Measurements from ENCODE around the gene LRRC42.

- TF ChIP-seq, protein P1, sequence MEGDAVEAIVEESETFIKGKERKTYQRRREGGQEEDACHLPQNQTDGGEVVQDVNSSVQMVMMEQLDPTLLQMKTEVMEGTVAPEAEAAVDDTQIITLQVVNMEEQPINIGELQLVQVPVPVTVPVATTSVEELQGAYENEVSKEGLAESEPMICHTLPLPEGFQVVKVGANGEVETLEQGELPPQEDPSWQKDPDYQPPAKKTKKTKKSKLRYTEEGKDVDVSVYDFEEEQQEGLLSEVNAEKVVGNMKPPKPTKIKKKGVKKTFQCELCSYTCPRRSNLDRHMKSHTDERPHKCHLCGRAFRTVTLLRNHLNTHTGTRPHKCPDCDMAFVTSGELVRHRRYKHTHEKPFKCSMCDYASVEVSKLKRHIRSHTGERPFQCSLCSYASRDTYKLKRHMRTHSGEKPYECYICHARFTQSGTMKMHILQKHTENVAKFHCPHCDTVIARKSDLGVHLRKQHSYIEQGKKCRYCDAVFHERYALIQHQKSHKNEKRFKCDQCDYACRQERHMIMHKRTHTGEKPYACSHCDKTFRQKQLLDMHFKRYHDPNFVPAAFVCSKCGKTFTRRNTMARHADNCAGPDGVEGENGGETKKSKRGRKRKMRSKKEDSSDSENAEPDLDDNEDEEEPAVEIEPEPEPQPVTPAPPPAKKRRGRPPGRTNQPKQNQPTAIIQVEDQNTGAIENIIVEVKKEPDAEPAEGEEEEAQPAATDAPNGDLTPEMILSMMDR (conservative IDR thresholded peaks at IDR 0.05), result no peak
- no peak for TF ChIP-seq EZH2 (IDR thresholded peaks at IDR 0.05; ENCODE audit: low read depth)
These were observed 22.0 kb downstream of the LRRC42 start for GRCh38 chr1:53968125-53968513.

Data from PC-9 (cell line).